NCI-H2107 treated with DMSO at 0.1 percent for 48 hours (cell line): ENCODE measurements around the gene GASK1B.

ENCODE experiments used
- DNase-seq: peaks from one replicate; lab custom pipeline; 2025; ENCODE audit not compliant: unreplicated experiment; lab: John Stamatoyannopoulos, UW

GASK1B gene

GRCh38 chr4:158189422-158189821 lies 16.6 kb upstream of the GASK1B start:
- no peak for DNase-seq

GRCh38 chr4:158186815-158187214 lies 14.0 kb upstream of the GASK1B start:
- DNase-seq, result no peak

- no peak for DNase-seq
Measured at GRCh38 chr4:158182736-158183135, 9.9 kb upstream of the GASK1B start.

GRCh38 chr4:158181906-158182305 lies 9.1 kb upstream of the GASK1B start:
- DNase-seq, result no peak

GRCh38 chr4:158179465-158179864 lies 6.6 kb upstream of the GASK1B start:
- DNase-seq, result no peak

- no peak for DNase-seq
Measured at GRCh38 chr4:158176776-158177175, 4.0 kb upstream of the GASK1B start.

- no peak for DNase-seq
Measured at GRCh38 chr4:158176108-158176507, 3.3 kb upstream of the GASK1B start.

GRCh38 chr4:158170691-158171561 lies 1.9 kb downstream of the GASK1B start:
- no peak for DNase-seq

- DNase-seq, result no peak
Measured at GRCh38 chr4:158169931-158170690, 2.7 kb downstream of the GASK1B start.

- no peak for DNase-seq
Measured at GRCh38 chr4:158169506-158169905, 3.3 kb downstream of the GASK1B start.

GRCh38 chr4:158168606-158169005 lies 4.2 kb downstream of the GASK1B start:
- no peak for DNase-seq

GRCh38 chr4:158166701-158167100 lies 6.1 kb downstream of the GASK1B start:
- no peak for DNase-seq

GRCh38 chr4:158164768-158165213 lies 8.0 kb downstream of the GASK1B start:
- DNase-seq, result no peak

- no peak for DNase-seq
Measured at GRCh38 chr4:158163941-158164767, 8.7 kb downstream of the GASK1B start.

GRCh38 chr4:158162631-158163030 lies 10.2 kb downstream of the GASK1B start:
- DNase-seq, result no peak

- no peak for DNase-seq
Measured at GRCh38 chr4:158161551-158162354, 11.1 kb downstream of the GASK1B start.

GRCh38 chr4:158159718-158160094 lies 13.1 kb downstream of the GASK1B start:
- DNase-seq, result no peak

GRCh38 chr4:158159054-158159717 lies 13.6 kb downstream of the GASK1B start:
- DNase-seq, result no peak

GRCh38 chr4:158157412-158157811 lies 15.4 kb downstream of the GASK1B start:
- no peak for DNase-seq
